B cell (primary cell): ENCODE data around the gene PLCB3. TPM values are rescaled to one million over a fixed set of nuclear protein-coding genes. Genes with fewer than 3 reads are reported as not detected.

Experiments used
- ATAC-seq: fragments of 200-7000 bp; cut with Tn5 transposase; one replicate; pipeline ENCODE4 v1.10.0; 2021; ENCODE audit warnings: low read depth, mild to moderate bottlenecking, moderate number of reproducible peaks, moderate library complexity
- CTCF ChIA-PET: fragments of 350-600 bp; sonication (Branson Sonifier 250); formaldehyde crosslinking; loops from one replicate; lab custom pipeline; 2021; ENCODE audit warnings: antibody characterized with exemption, inconsistent platforms; lab: Charles Lee
- POLR2A ChIA-PET: fragments of 350-600 bp; sonication (Branson Sonifier 250); formaldehyde crosslinking; loops from one replicate; lab custom pipeline; 2021; ENCODE audit warnings: antibody characterized with exemption; lab: Charles Lee
- DNase-seq: peaks from one replicate; pipeline ENCODE4 v3.0.0; 2013
- H2AFZ ChIP-seq: 2 replicates; pipeline ENCODE4 v1.6.1; 2012; ENCODE audit warnings: mild to moderate bottlenecking, low read depth, low read length; ENCODE audit not compliant: insufficient read depth, poor library complexity, severe bottlenecking
- H3K27ac ChIP-seq, 2 donors: 1 replicate in 1 of 2; 2 replicates in 1 of 2; pipeline ENCODE4 v1.5.1; 2012 to 2013; ENCODE audit warnings: low read length in 2 of 2, mild to moderate bottlenecking in 2 of 2, moderate library complexity in 1 of 2
- H3K27me3 ChIP-seq, 4 experiments: fragments of 200-600 bp in 1 of 4; sonication (generic) in 1 of 4; replicated peaks in 1 of 4; 1 replicate in 2 of 4; 2 replicates in 2 of 4; pipeline versions ENCODE4 v1.6.1 to v1.7.0; 2013 to 2016; ENCODE audit warnings: low read length in 3 of 4, mild to moderate bottlenecking in 2 of 4, mixed read lengths in 1 of 4, moderate library complexity in 1 of 4; ENCODE audit not compliant: insufficient read depth in 4 of 4, control insufficient read depth in 3 of 4; ENCODE audit errors: control extremely low read depth in 1 of 4
- H3K36me3 ChIP-seq, 2 experiments: replicated peaks in 1 of 2; 1 replicate in 1 of 2; 2 replicates in 1 of 2; pipeline versions ENCODE4 v1.6.1 to v1.7.1; 2013; ENCODE audit warnings: low read length in 1 of 2; ENCODE audit not compliant: insufficient read depth in 2 of 2, control insufficient read depth in 1 of 2; ENCODE audit errors: control extremely low read depth in 1 of 2, extremely low read depth in 1 of 2
- H3K4me1 ChIP-seq, 2 donors: fragments of 200-600 bp in 1 of 2; sonication (generic) in 1 of 2; 1 replicate in 1 of 2; 2 replicates in 1 of 2; pipeline versions ENCODE4 v1.5.1 to v1.6.1; 2013 to 2017; ENCODE audit warnings: low read length in 2 of 2; ENCODE audit not compliant: control insufficient read depth in 2 of 2, insufficient read depth in 2 of 2
- H3K4me2 ChIP-seq: replicated peaks from 2 replicates; pipeline ENCODE3; 2012; ENCODE audit warnings: mild to moderate bottlenecking, low read depth, low read length; ENCODE audit not compliant: poor library complexity, severe bottlenecking
- H3K4me3 ChIP-seq, 5 experiments: fragments of 200-600 bp in 1 of 5; sonication (generic) in 1 of 5; 1 replicate in 3 of 5; 2 replicates in 2 of 5; pipeline versions ENCODE4 v1.5.1 to v1.7.0; 2011 to 2016; ENCODE audit warnings: low read length in 4 of 5, mild to moderate bottlenecking in 4 of 5, low read depth in 2 of 5, control low read depth in 1 of 5, moderate library complexity in 1 of 5; ENCODE audit not compliant: insufficient read depth in 1 of 5; ENCODE audit errors: control extremely low read depth in 1 of 5, extremely low read depth in 1 of 5
- H3K79me2 ChIP-seq: fragments of 200-600 bp; sonication (generic); one replicate; pipeline ENCODE4 v1.6.0; 2016; ENCODE audit warnings: low read length; ENCODE audit not compliant: control insufficient read depth, insufficient read depth
- H3K9ac ChIP-seq: fragments of 200-600 bp; sonication (generic); 2 replicates; pipeline ENCODE4 v1.6.1; 2017; ENCODE audit warnings: mild to moderate bottlenecking, low read length, moderate library complexity
- H3K9me3 ChIP-seq, 3 donors: one replicate each; pipeline versions ENCODE4 v1.6.1 to v1.7.1; 2013; ENCODE audit warnings: low read length in 2 of 3; ENCODE audit not compliant: control insufficient read depth in 2 of 3, insufficient read depth in 1 of 3; ENCODE audit errors: control extremely low read depth in 1 of 3
- H4K20me1 ChIP-seq: 2 replicates; pipeline ENCODE4 v1.6.0; 2012; ENCODE audit warnings: mild to moderate bottlenecking, low read length; ENCODE audit not compliant: insufficient read depth, control insufficient read depth, poor library complexity, severe bottlenecking
- H3K27ac Mint-ChIP-seq: one replicate; pipeline ENCODE4 v1.8.0; 2021; ENCODE audit warnings: mixed read lengths
- H3K27me3 Mint-ChIP-seq: one replicate; pipeline ENCODE4 v1.8.0; 2021; ENCODE audit warnings: mixed read lengths
- H3K4me1 Mint-ChIP-seq: one replicate; pipeline ENCODE4 v1.8.0; 2021; ENCODE audit warnings: mixed read lengths
- H3K4me3 Mint-ChIP-seq: one replicate; pipeline ENCODE4 v1.8.0; 2021; ENCODE audit warnings: mixed read lengths
- H3K9me3 Mint-ChIP-seq: one replicate; pipeline ENCODE4 v1.8.0; 2022; ENCODE audit warnings: mixed read lengths; ENCODE audit not compliant: insufficient read depth
- EZH2 ChIP-seq: IDR thresholded peaks from 2 replicates; pipeline ENCODE4 v1.6.1; 2012; ENCODE audit warnings: borderline replicate concordance, low read depth, mild to moderate bottlenecking, moderate library complexity, low read length; ENCODE audit not compliant: insufficient read depth, poor library complexity, severe bottlenecking
- WGBS: methylation state at CpG from one replicate; pipeline ENCODE4 v1.1.5; 2013; ENCODE audit warnings: missing lambda C conversion rate; ENCODE audit not compliant: insufficient coverage; 5-methylcytosine and 5-hydroxymethylcytosine counted together
- intact Hi-C: fragments of 100-400 bp; cut with micrococcal nuclease; formaldehyde crosslinking; loops from one replicate; pipeline ENCODE4 v1.10.0; 2022
- polyA plus RNA-seq: library from polyadenylated mRNA; depleted of rRNA; stranded (reverse); fragments of >200 nt; gene quantifications from 2 replicates; pipeline ENCODE4 v1.2.3, GENCODE V29; 2012
- total RNA-seq, 2 donors: library from RNA; stranded (reverse); fragments of 120-200 nt in 1 of 2; gene quantifications; 1 replicate in 1 of 2; 2 replicates in 1 of 2; pipeline versions ENCODE4 v1.2.3 to v1.2.4, GENCODE V29; 2013 to 2022
- TF ChIP-seq, protein P1 (sequence below): fragments of 200-600 bp; IDR thresholded peaks from one replicate; pipeline ENCODE4 v1.8.0; 2022; ENCODE audit warnings: antibody characterized with exemption, mild to moderate bottlenecking

Gene PLCB3
- total and polyA plus RNA-seq, 2 donors (not counting 1 experiment from before 2014, with no cell fraction given) = 3.0 to 8.1 TPM

- peaks cover 19 to 40% of the 10 kb centered on the region in 2 donors for H3K4me1 ChIP-seq
- no peak for TF ChIP-seq EZH2
- TF ChIP-seq, protein P1, sequence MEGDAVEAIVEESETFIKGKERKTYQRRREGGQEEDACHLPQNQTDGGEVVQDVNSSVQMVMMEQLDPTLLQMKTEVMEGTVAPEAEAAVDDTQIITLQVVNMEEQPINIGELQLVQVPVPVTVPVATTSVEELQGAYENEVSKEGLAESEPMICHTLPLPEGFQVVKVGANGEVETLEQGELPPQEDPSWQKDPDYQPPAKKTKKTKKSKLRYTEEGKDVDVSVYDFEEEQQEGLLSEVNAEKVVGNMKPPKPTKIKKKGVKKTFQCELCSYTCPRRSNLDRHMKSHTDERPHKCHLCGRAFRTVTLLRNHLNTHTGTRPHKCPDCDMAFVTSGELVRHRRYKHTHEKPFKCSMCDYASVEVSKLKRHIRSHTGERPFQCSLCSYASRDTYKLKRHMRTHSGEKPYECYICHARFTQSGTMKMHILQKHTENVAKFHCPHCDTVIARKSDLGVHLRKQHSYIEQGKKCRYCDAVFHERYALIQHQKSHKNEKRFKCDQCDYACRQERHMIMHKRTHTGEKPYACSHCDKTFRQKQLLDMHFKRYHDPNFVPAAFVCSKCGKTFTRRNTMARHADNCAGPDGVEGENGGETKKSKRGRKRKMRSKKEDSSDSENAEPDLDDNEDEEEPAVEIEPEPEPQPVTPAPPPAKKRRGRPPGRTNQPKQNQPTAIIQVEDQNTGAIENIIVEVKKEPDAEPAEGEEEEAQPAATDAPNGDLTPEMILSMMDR = no peak
- peaks cover 18% of the 10 kb centered on the region for H4K20me1 ChIP-seq
- peaks cover 0 to 6% of the 10 kb centered on the region in 2 experiments for H3K36me3 ChIP-seq
- intact Hi-C loops = loop anchor here (1.0 to 10.0 kb wide), 7 partner anchors 12 to 470 kb away; partner anchors contain the start of genes CCDC88B, DNAJC4, FKBP2 and GPR137
- H3K27me3 Mint-ChIP-seq = peaks cover 9% of the 10 kb centered on the region
- H3K9ac ChIP-seq = peak within 1 kb of the TSS; percentile 87
- WGBS = under 1% methylated on average over 80 of the region's 81 CpGs
- peaks cover 0 to 25% (median 8%) of the 10 kb centered on the region in 4 experiments for H3K27me3 ChIP-seq
- peaks cover 0 to 14% (median 0%) of the 10 kb centered on the region in 3 donors for H3K9me3 ChIP-seq
- CTCF ChIA-PET = interaction anchor here (1.0 to 5.8 kb wide), 20 partner anchors 9 to 1552 kb away, joined by 3 to 243 read pairs (median 10); partner anchors contain the start of genes BAD, CCDC88B, FERMT3 and FKBP2
- peaks cover 28% of the 10 kb centered on the region for H3K79me2 ChIP-seq
- H3K4me2 ChIP-seq = peak within 1 kb of the TSS; percentile 97
- H3K4me3 ChIP-seq = peak within 1 kb of the TSS; percentile 78 to 88 (median 87)
- DNase-seq (peak; percentile 99), ATAC-seq (peak; percentile 75)
- POLR2A ChIA-PET = interaction anchor here (0.6 to 3.5 kb wide), 13 partner anchors 13 to 1698 kb away, joined by 3 to 21 read pairs (median 6); partner anchors contain the start of genes CCDC88B, FERMT3, FKBP2 and GPR137
- no peaks in the 10 kb centered on the region for H3K9me3 Mint-ChIP-seq
- H3K4me3 Mint-ChIP-seq = peak within 1 kb of the TSS; percentile 98
- peak within 1 kb of the TSS; percentile 95 for H3K27ac Mint-ChIP-seq
- H3K27ac ChIP-seq = peak within 1 kb of the TSS; percentile 93 to 94
- peaks cover 29% of the 10 kb centered on the region for H3K4me1 Mint-ChIP-seq
- H2AFZ ChIP-seq = peak within 1 kb of the TSS; percentile 77
Measured at GRCh38 chr11:64305075-64305690, 53.9 kb downstream of the PLCB3 start, which contains the start of gene ESRRA. TSS of gene ESRRA (plus strand) at chr11:64305524. CDS start at chr11:64307180, 1,656 bp downstream.
